ENCODE data around the gene CMTM2. TPM values are rescaled to one million over a fixed set of nuclear protein-coding genes. Genes with fewer than 3 reads are reported as not detected.

The CMTM2 gene
- polyA plus RNA-seq, 1 experiment: not detected

GRCh38 chr16:66548068-66548467 lies 31.2 kb upstream of the CMTM2 start:
- no peak overlapping the region for H3K27ac ChIP-seq (ENCODE audit: low read depth, low read length)
- TF ChIP-seq CTCF (IDR thresholded peaks at IDR 0.05; ENCODE audit: low read depth, low read length): no peak
- ChIA-PET POLR2A (interaction anchor here (1.0 kb wide), 1 partner anchor 9 kb away, joined by 7 read pairs; no protein-coding TSS in a partner anchor), CTCF (interaction anchor here (0.7 kb wide), 1 partner anchor 51 kb away, joined by 3 read pairs; no protein-coding TSS in a partner anchor)
- H3K9me3 ChIP-seq (ENCODE audit: control insufficient read depth, insufficient read depth, low read length): no peaks in the 10 kb centered on the region; the same call in 1 of the 2 replicates
- DNase-seq (ENCODE audit: low read depth, low spot score): no peak
- no peaks in the 10 kb centered on the region for H3K27me3 ChIP-seq (ENCODE audit: control insufficient read depth, insufficient read depth, low read length)
- H3K4me3 ChIP-seq (ENCODE audit: low read depth, low read length): no peak overlapping the region

- H3K4me3 ChIP-seq (ENCODE audit: low read depth, low read length): peak overlapping the region; percentile 80
- no peak for TF ChIP-seq CTCF (IDR thresholded peaks at IDR 0.05; ENCODE audit: low read depth, low read length)
- H3K27ac ChIP-seq (ENCODE audit: low read depth, low read length): peak overlapping the region; percentile 83
- no peak for DNase-seq (ENCODE audit: low read depth, low spot score)
- ChIA-PET POLR2A (no interaction called here), CTCF (no interaction called here)
- H3K27me3 ChIP-seq (ENCODE audit: control insufficient read depth, insufficient read depth, low read length): no peaks in the 10 kb centered on the region
- no peaks in the 10 kb centered on the region; the same call in 1 of the 2 replicates for H3K9me3 ChIP-seq (ENCODE audit: control insufficient read depth, insufficient read depth, low read length)
Observed at GRCh38 chr16:66548868-66549267, 30.4 kb upstream of the CMTM2 start.

- H3K4me3 ChIP-seq (ENCODE audit: low read depth, low read length): peak within 1 kb of the TSS; percentile 80
- CTCF ChIA-PET: no interaction called here
- H3K27ac ChIP-seq (ENCODE audit: low read depth, low read length): peak within 1 kb of the TSS; percentile 83
- no peaks in the 10 kb centered on the region for H3K27me3 ChIP-seq (ENCODE audit: control insufficient read depth, insufficient read depth, low read length)
- DNase-seq (ENCODE audit: low read depth, low spot score): peak; percentile 43
- peak; percentile 20; the same call in 1 of the 2 replicates for TF ChIP-seq CTCF (IDR thresholded peaks at IDR 0.05; ENCODE audit: low read depth, low read length)
- H3K9me3 ChIP-seq (ENCODE audit: control insufficient read depth, insufficient read depth, low read length): no peaks in the 10 kb centered on the region; the same call in 1 of the 2 replicates
- POLR2A ChIA-PET: no interaction called here
Observed at GRCh38 chr16:66549284-66550131, 29.8 kb upstream of the CMTM2 start, which contains the start of gene TK2. Gene TK2 (minus strand): TSS chr16:66550122. CDS start chr16:66550061, 61 bp downstream.

- no peak overlapping the region for H3K4me3 ChIP-seq (ENCODE audit: low read depth, low read length)
- ChIA-PET CTCF (interaction anchor here (0.7 to 1.4 kb wide), 6 partner anchors 13 to 316 kb away, joined by 3 to 4 read pairs (median 4); no protein-coding TSS in a partner anchor), POLR2A (no interaction called here)
- peak; percentile 6; the same call in 1 of the 2 replicates for TF ChIP-seq CTCF (IDR thresholded peaks at IDR 0.05; ENCODE audit: low read depth, low read length)
- H3K9me3 ChIP-seq (ENCODE audit: control insufficient read depth, insufficient read depth, low read length): no peaks in the 10 kb centered on the region; the same call in 1 of the 2 replicates
- no peak overlapping the region for H3K27ac ChIP-seq (ENCODE audit: low read depth, low read length)
- no peak for DNase-seq (ENCODE audit: low read depth, low spot score)
- no peaks in the 10 kb centered on the region for H3K27me3 ChIP-seq (ENCODE audit: control insufficient read depth, insufficient read depth, low read length)
Observed at GRCh38 chr16:66551348-66551759, 27.9 kb upstream of the CMTM2 start.

Measured in AG04450 (cell line).